Muscle of arm (tissue), 12 donors: ENCODE results near the gene VN1R2. TPM values are rescaled to one million over a fixed set of nuclear protein-coding genes. Genes with fewer than 3 reads are reported as not detected.

Experiments used
- polyA plus RNA-seq, 12 donors: library from polyadenylated mRNA; unstranded; fragments of 120-200 nt; gene quantifications; one replicate each; pipeline ENCODE4 v1.2.1, GENCODE V29; 2013; ENCODE audit not compliant: insufficient read length in 12 of 12

Gene VN1R2
- polyA plus RNA-seq, 12 donors = not detected

Other genes with a start within 250 kb of the VN1R2 start
- under 1 TPM in 5 of 12 donors, not detected in 7; 0.08 to 0.22 (median 0.09) TPM for gene ERVV-1, start 244.4 kb upstream of the VN1R2 start, polyA plus RNA-seq
- not detected for gene ERVV-2, start 213.6 kb upstream of the VN1R2 start, polyA plus RNA-seq
- gene ZNF160, start 154.9 kb upstream of the VN1R2 start, polyA plus RNA-seq = 10 to 100 TPM in 11 of 12 donors, not detected in 1; 17.1 to 42.4 (median 25.0) TPM
- gene ZNF415, start 125.4 kb upstream of the VN1R2 start, polyA plus RNA-seq = 10 to 100 TPM in 10 of 12 donors, 1 to 10 TPM in 1, not detected in 1; 8.3 to 19.9 (median 13.0) TPM
- 10 to 100 TPM in 4 of 12 donors, 1 to 10 TPM in 7, not detected in 1; 5.3 to 16.9 (median 7.9) TPM for gene ZNF347, start 99.2 kb upstream of the VN1R2 start, polyA plus RNA-seq
- 1 to 10 TPM in 10 of 12 donors, not detected in 2; 2.6 to 8.3 (median 4.7) TPM for gene ZNF665, start 64.9 kb upstream of the VN1R2 start, polyA plus RNA-seq
- 10 to 100 TPM in 11 of 12 donors, not detected in 1; 24.1 to 42.6 (median 32.0) TPM for gene ZNF677, start 3.4 kb upstream of the VN1R2 start, polyA plus RNA-seq
- not detected for gene VN1R4, start 9.4 kb downstream of the VN1R2 start, polyA plus RNA-seq
- gene ZNF845, start 75.5 kb downstream of the VN1R2 start, polyA plus RNA-seq = 1 to 10 TPM in 11 of 12 donors, not detected in 1; 2.5 to 7.8 (median 6.6) TPM
- 10 to 100 TPM in 1 of 12 donors, 1 to 10 TPM in 10, not detected in 1; 4.0 to 12.1 (median 5.9) TPM for gene ZNF525, start 107.4 kb downstream of the VN1R2 start, polyA plus RNA-seq
- 10 to 100 TPM in 5 of 12 donors, 1 to 10 TPM in 6, not detected in 1; 8.3 to 17.2 (median 9.3) TPM for gene ZNF765, start 136.9 kb downstream of the VN1R2 start, polyA plus RNA-seq
- 10 to 100 TPM in 5 of 12 donors, 1 to 10 TPM in 6, not detected in 1; 5.0 to 13.1 (median 9.7) TPM for gene ZNF761, start 173.7 kb downstream of the VN1R2 start, polyA plus RNA-seq
- gene ZNF813, start 209.4 kb downstream of the VN1R2 start, polyA plus RNA-seq = 1 to 10 TPM in 11 of 12 donors, not detected in 1; 2.7 to 5.5 (median 3.4) TPM